ENCODE measurements around the gene CC2D1A.

DNA sequence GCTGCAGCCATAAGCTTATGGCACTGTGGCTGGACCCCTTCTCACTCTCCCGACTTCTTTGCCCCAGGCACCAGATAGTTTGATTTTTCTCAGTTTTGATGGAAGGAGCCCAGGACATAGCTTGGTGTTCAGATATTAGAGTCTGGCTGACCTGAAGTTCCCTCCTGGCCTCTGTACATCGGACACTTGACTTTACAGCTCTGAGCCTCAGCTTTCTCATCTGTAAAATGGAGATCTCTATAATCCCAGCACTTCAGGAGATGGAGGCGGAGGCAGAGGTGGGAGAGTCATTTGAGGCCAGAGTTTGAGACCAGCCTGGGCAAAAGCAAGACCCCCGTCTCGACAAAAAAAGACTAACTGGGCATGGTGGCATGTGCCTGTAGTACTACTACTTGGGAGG, 909 bp downstream of the CC2D1A start:
- TF ChIP-seq, protein P1, sequence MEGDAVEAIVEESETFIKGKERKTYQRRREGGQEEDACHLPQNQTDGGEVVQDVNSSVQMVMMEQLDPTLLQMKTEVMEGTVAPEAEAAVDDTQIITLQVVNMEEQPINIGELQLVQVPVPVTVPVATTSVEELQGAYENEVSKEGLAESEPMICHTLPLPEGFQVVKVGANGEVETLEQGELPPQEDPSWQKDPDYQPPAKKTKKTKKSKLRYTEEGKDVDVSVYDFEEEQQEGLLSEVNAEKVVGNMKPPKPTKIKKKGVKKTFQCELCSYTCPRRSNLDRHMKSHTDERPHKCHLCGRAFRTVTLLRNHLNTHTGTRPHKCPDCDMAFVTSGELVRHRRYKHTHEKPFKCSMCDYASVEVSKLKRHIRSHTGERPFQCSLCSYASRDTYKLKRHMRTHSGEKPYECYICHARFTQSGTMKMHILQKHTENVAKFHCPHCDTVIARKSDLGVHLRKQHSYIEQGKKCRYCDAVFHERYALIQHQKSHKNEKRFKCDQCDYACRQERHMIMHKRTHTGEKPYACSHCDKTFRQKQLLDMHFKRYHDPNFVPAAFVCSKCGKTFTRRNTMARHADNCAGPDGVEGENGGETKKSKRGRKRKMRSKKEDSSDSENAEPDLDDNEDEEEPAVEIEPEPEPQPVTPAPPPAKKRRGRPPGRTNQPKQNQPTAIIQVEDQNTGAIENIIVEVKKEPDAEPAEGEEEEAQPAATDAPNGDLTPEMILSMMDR (conservative IDR thresholded peaks at IDR 0.05 in 1 of 2, IDR thresholded peaks at IDR 0.05 in 1 of 2; ENCODE audit: extremely low read depth in 1 of 2, insufficient read depth in 1 of 2, low read depth in 1 of 2, low read length in 2 of 2) = no peak
- no peak for TF ChIP-seq EZH2 (IDR thresholded peaks at IDR 0.05; ENCODE audit: borderline replicate concordance, low read length)

Measured in mammary epithelial cell (primary cell).